Glomerular visceral epithelial cell (primary cell): ENCODE results near the gene CDHR2.

Experiments used
- DNase-seq: peaks from one replicate; pipeline ENCODE4 v3.0.0-alpha.2; 2016; ENCODE audit errors: extremely low spot score

CDHR2 gene

GRCh38 chr5:176639208-176639607 is 90.1 kb downstream of the CDHR2 start:
- no peak for DNase-seq

GRCh38 chr5:176639981-176640380 is 90.8 kb downstream of the CDHR2 start:
- DNase-seq, result no peak

- no peak for DNase-seq
Observed at GRCh38 chr5:176640616-176641015, 91.5 kb downstream of the CDHR2 start.

GRCh38 chr5:176642675-176643490 is 93.7 kb downstream of the CDHR2 start:
- DNase-seq, result no peak

GRCh38 chr5:176643491-176644219 is 94.5 kb downstream of the CDHR2 start:
- DNase-seq, result no peak

GRCh38 chr5:176644294-176644693 is 95.2 kb downstream of the CDHR2 start:
- no peak for DNase-seq

GRCh38 chr5:176644878-176645670 is 95.9 kb downstream of the CDHR2 start:
- DNase-seq, result no peak
